BJ (cell line): Measurements from ENCODE around the gene SPRR2D. TPM values are rescaled to one million over a fixed set of nuclear protein-coding genes. Genes with fewer than 3 reads are reported as not detected.
"Not testable (repeated sequence)": the region's sequence is repeated elsewhere in the genome, so short reads cannot be mapped to it uniquely, and the experiment has no call there.

Experiments
- CTCF ChIA-PET: fragments of 350-600 bp; formaldehyde crosslinking; extraction: SDS; loops from one replicate; lab custom pipeline; 2021; ENCODE audit warnings: antibody characterized with exemption, inconsistent platforms; lab: Yijun Ruan, JAX
- POLR2A ChIA-PET: fragments of 300-600 bp; sonication (Branson Sonifier 250); formaldehyde crosslinking; extraction: SDS; loops from one replicate; lab custom pipeline; 2021; ENCODE audit warnings: antibody characterized with exemption; lab: Charles Lee
- DNase-seq: peaks from one replicate; pipeline ENCODE4 v3.0.0-alpha.2; 2011; ENCODE audit warnings: low read depth
- H3K27me3 ChIP-seq: 2 replicates; pipeline ENCODE4 v1.6.0; 2011; ENCODE audit warnings: low read length; ENCODE audit not compliant: control insufficient read depth, insufficient read depth
- H3K36me3 ChIP-seq: 2 replicates; pipeline ENCODE4 v1.5.1; 2011; ENCODE audit warnings: low read length; ENCODE audit not compliant: control insufficient read depth, insufficient read depth
- H3K4me3 ChIP-seq: 2 replicates; pipeline ENCODE4 v1.5.1; 2011; ENCODE audit warnings: low read depth, mild to moderate bottlenecking, control low read depth, low read length
- polyA plus RNA-seq: library from polyadenylated mRNA; depleted of rRNA; stranded (reverse); fragments of >200 nt; gene quantifications from 2 replicates; pipeline ENCODE4 v1.2.3, GENCODE V29; 2011
- TF ChIP-seq, protein P1 (sequence below): IDR thresholded peaks from 2 replicates; pipeline ENCODE4 v1.5.1; 2011; ENCODE audit warnings: low read depth, mild to moderate bottlenecking, control low read depth, inconsistent platforms, low read length, moderate library complexity; ENCODE audit not compliant: insufficient read depth

The SPRR2D gene
- polyA plus RNA-seq, 1 experiment: not detected

DNA sequence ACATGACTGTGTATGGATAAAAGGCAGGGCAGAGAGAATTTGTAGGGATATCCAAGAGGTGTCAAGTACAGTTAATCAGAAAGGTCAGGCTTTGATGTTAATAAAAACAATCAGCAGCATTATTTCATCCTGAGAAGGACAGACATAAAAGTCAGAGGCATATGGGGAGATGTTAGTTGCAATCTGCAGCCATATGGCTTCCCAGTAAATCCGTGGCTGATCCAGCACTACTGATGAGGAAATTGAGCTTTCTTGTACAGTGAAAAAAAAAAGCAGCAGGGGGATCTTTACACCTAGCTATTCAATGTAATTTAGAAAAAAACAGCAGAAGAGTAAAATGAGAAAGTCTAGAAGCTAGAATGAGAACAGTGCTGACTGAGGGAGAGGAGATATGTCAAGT is 12.2 kb downstream of the SPRR2D start:
- Histone ChIP-seq H3K27me3 (no peaks in the 10 kb centered on the region), H3K4me3 (no peak overlapping the region), H3K36me3 (no peaks in the 10 kb centered on the region)
- DNase-seq: no peak
- TF ChIP-seq, protein P1, sequence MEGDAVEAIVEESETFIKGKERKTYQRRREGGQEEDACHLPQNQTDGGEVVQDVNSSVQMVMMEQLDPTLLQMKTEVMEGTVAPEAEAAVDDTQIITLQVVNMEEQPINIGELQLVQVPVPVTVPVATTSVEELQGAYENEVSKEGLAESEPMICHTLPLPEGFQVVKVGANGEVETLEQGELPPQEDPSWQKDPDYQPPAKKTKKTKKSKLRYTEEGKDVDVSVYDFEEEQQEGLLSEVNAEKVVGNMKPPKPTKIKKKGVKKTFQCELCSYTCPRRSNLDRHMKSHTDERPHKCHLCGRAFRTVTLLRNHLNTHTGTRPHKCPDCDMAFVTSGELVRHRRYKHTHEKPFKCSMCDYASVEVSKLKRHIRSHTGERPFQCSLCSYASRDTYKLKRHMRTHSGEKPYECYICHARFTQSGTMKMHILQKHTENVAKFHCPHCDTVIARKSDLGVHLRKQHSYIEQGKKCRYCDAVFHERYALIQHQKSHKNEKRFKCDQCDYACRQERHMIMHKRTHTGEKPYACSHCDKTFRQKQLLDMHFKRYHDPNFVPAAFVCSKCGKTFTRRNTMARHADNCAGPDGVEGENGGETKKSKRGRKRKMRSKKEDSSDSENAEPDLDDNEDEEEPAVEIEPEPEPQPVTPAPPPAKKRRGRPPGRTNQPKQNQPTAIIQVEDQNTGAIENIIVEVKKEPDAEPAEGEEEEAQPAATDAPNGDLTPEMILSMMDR: no peak
- POLR2A ChIA-PET: no interaction called here
- CTCF ChIA-PET: interaction anchor here (0.7 kb wide), 1 partner anchor 548 kb away, joined by 3 read pairs; no protein-coding TSS in a partner anchor

DNA sequence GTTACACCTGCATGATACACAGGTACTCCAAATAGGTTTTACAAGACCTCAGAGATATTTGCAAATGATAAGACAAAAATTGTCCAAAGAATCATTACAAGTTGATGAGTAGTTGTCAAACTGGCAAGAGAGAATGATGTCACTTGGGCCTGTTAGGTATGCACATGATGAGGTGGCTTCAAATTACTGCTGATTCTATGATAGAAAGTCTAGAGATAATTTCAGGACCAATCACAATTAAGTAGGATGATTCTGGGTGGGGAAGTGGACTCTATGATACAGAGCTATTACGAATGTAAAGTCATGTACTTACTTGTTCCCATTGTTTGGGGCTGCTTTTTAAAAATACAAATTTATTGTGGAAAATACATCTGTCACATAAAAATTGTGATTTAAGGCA is 15.1 kb downstream of the SPRR2D start:
- TF ChIP-seq, protein P1: no peak
- H3K36me3 ChIP-seq: no peaks in the 10 kb centered on the region
- ChIA-PET POLR2A (no interaction called here), CTCF (no interaction called here)
- H3K4me3 ChIP-seq: no peak overlapping the region
- no peak for DNase-seq
- H3K27me3 ChIP-seq: no peaks in the 10 kb centered on the region

DNA sequence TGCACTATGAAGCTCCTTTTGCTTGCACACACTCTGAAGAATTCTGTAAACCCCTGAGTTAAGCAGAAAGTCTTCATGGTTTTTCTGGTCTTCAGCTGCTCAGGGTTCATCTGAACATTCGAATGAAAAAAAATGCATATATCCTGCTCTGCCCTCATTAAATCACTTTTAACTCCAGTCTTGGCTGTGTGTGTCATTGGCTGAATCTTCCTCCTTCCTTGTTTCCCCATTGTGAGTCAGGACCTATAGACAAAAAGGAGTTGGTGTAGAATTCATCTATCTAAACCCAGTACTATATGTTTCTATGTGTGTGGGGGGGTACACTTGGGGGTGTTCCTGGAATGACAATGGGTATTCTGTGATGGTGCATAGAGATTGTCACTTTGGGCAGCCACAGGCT is 16.5 kb downstream of the SPRR2D start:
- TF ChIP-seq, protein P1: no peak
- Histone ChIP-seq H3K27me3 (no peaks in the 10 kb centered on the region), H3K36me3 (no peaks in the 10 kb centered on the region), H3K4me3 (no peak overlapping the region)
- ChIA-PET POLR2A (no interaction called here), CTCF (no interaction called here)
- no peak for DNase-seq

DNA sequence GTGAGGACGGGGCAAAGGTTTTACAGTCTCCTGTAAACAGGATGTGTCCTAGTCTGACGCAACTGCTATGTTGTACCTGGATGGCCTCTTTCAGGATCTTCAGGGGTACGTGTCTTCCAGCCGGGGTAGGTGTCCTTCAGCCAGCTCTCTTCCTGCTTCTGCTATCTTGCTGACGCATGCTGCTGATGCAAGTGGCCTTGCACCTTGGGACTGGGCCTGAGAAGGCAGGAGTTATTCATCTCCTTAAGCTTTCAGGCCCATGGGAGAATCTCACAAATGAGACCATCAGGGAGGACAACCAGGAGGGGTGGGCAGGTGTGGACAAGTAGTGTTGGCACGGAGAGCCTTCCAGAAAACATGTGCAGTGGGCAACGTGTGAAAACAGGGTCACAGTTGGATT is 17.8 kb downstream of the SPRR2D start:
- H3K36me3 ChIP-seq: no peaks in the 10 kb centered on the region
- TF ChIP-seq, protein P1: no peak

DNA sequence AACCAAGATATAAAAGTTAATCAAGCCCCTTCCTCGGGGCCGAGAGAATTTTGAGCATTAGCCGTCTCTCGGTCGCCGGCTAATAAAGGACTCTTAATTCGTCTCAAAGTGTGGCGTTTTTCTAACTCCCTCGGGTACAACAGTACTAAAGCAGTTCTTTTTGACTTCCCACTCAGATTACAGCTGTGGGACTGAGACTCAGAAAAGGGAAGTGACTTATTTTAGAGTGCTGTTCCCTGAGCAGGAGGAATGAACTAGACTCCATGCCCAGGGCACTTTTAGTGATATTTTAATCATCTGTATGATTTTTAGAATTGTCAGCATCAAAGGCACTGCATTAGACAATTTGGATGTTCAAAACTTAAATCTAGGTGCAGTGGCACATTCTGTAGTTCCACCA is 18.6 kb downstream of the SPRR2D start:
- H3K36me3 ChIP-seq, DNase-seq, CTCF ChIA-PET, H3K4me3 ChIP-seq, POLR2A ChIA-PET, H3K27me3 ChIP-seq: not testable (repeated sequence)

More for the DNA sequence above, 17.8 kb downstream of the SPRR2D start:
- CTCF ChIA-PET: no interaction called here
- no peak overlapping the region for H3K4me3 ChIP-seq
- no peaks in the 10 kb centered on the region for H3K27me3 ChIP-seq
- no peak for DNase-seq
- POLR2A ChIA-PET: no interaction called here

GRCh38 chr1:153021829-153022228 is 19.1 kb downstream of the SPRR2D start:
- DNase-seq, CTCF ChIA-PET, H3K36me3 ChIP-seq, H3K27me3 ChIP-seq, POLR2A ChIA-PET, H3K4me3 ChIP-seq: not testable (repeated sequence)

DNA sequence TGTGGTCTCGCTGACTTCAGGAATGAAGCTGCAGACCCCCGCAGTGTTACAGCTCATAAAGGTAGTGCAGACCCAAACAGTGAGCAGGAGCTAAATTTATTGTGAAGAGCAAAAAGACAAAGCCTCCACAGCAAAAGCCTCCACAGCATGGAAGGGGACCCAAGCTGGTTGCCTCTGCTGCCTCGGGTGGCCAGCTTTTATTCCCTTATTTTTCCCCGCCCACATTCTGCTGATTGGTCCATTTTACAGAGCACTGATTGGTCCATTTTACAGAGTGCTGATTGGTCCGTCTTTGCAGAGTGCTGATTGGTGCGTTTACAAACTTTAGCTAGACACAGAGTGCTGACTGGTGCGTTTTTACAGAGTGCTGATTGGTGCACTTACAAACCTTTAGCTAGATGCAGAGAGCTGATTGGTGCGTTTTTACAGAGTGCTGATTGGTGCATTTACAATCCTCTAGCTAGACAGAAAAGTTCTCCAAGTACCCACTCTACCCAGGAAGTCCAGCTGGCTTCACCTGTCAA is 29.6 kb downstream of the SPRR2D start:
- DNase-seq, H3K36me3 ChIP-seq, CTCF ChIA-PET, H3K27me3 ChIP-seq, H3K4me3 ChIP-seq, POLR2A ChIA-PET: not testable (repeated sequence)
